ENCODE results near the gene NEDD4. TPM values are rescaled to one million over a fixed set of nuclear protein-coding genes. Genes with fewer than 3 reads are reported as not detected.
A peak's percentile ranks its signal among the peaks of the same experiment; 100 is the strongest.

Gene NEDD4
- 10 to 100 TPM; 19.2 to 35.1 (median 23.1) TPM for total RNA-seq

GRCh38 chr15:55993111-55993803, at the start of gene NEDD4:
TSS of gene NEDD4 (minus strand) at chr15:55993612. CDS start at chr15:55993555, 57 bp downstream.
- peak; percentile 94 for DNase-seq (ENCODE audit: extremely low spot score)
- peaks cover 3 to 34% (median 27%) of the 10 kb centered on the region in 4 donors for H3K4me1 ChIP-seq
- 1% methylated on average over 12 of the region's 83 CpGs for WGBS
- TF ChIP-seq CTCF (IDR thresholded peaks at IDR 0.05) (peak; percentile 39 to 71 (median 44)), POLR2AphosphoS5 (IDR thresholded peaks at IDR 0.05) (peak; percentile 63 to 83), POLR2A (IDR thresholded peaks at IDR 0.05; ENCODE audit: low read depth) (no peak)
- H3K36me3 ChIP-seq: no peaks in the 10 kb centered on the region
- H3K27ac ChIP-seq (replicated peaks in 1 of 4): peak within 1 kb of the TSS; percentile 92 to 97 (median 95)
- H3K9me3 ChIP-seq: no peaks in the 10 kb centered on the region
- intact Hi-C loops (cut with DNase I): loop anchor here (5.0 kb wide), 1 partner anchor 59 kb away; no protein-coding TSS in a partner anchor
- peak within 1 kb of the TSS; percentile 80 to 95 (median 84) for H3K4me3 ChIP-seq
- H3K27me3 ChIP-seq: no peaks in the 10 kb centered on the region

DNA sequence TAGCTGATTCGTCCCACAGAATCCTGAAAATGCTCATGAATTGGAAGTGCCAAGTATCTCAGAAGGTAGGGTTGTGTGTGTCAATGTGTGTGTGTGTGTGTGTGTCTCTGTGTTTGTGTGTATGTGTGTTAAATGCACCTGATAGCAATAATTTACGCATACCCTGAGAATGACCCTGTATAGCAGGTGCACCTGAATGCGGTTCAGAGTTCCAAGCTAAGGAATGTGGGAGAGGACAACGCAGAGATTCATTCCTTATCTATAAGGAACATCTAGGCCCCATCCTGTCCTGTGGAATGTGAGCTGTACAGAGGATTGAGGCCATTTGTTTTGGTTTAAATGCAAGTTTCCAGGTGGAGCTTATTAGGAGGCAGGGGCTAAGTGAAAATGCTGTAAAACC, 49.1 kb upstream of the NEDD4 start:
- 83% methylated on average over 4 of the region's 4 CpGs for WGBS
- DNase-seq (ENCODE audit: extremely low spot score): no peak
- Histone ChIP-seq H3K36me3 (no peaks in the 10 kb centered on the region), H3K27ac (replicated peaks in 1 of 4) (no peak overlapping the region), H3K4me3 (no peak overlapping the region), H3K4me1 (peaks cover 10 to 12% (median 12%) of the 10 kb centered on the region in 4 donors), H3K27me3 (no peaks in the 10 kb centered on the region), H3K9me3 (no peaks in the 10 kb centered on the region)
- no peak for TF ChIP-seq CTCF (IDR thresholded peaks at IDR 0.05)
- TF ChIP-seq POLR2AphosphoS5 (IDR thresholded peaks at IDR 0.05): no peak
- no peak for TF ChIP-seq EP300 (IDR thresholded peaks at IDR 0.05)
- intact Hi-C loops (cut with DNase I): no loop called here

DNA sequence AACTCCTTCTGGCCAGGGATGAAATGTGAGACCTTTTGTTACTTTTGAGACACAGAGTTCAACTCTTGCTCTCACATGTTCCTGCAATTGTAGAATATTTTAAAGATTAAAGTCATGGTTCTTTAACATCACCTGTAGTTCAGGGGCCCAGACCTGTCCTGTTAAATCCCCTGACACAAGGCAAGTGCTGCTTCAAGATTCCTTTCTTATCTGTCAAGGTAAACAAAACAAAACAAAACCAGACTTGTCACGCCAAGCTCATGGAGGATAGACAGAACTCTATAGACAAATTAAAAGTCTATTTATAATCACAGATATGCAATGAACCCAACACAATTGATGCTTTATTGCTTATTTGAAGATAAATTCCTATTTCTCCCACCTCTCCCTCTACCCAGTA, 48.6 kb upstream of the NEDD4 start:
- intact Hi-C loops (cut with DNase I): no loop called here
- Histone ChIP-seq H3K27me3 (no peaks in the 10 kb centered on the region), H3K4me3 (no peak overlapping the region), H3K36me3 (no peaks in the 10 kb centered on the region), H3K27ac (replicated peaks in 1 of 4) (no peak overlapping the region), H3K4me1 (peaks cover 10 to 12% (median 12%) of the 10 kb centered on the region in 4 donors), H3K9me3 (no peaks in the 10 kb centered on the region)
- 87% methylated on average over 1 of the region's 1 CpG for WGBS
- no peak for DNase-seq (ENCODE audit: extremely low spot score)
- TF ChIP-seq POLR2A (IDR thresholded peaks at IDR 0.05; ENCODE audit: low read depth) (no peak), POLR2AphosphoS5 (IDR thresholded peaks at IDR 0.05) (no peak), EP300 (IDR thresholded peaks at IDR 0.05) (no peak), CTCF (IDR thresholded peaks at IDR 0.05) (no peak)

- no peaks in the 10 kb centered on the region for H3K9me3 ChIP-seq
- WGBS: 42% methylated on average over 8 of the region's 8 CpGs
- intact Hi-C loops (cut with DNase I): no loop called here
- TF ChIP-seq CTCF (IDR thresholded peaks at IDR 0.05): no peak
- no peak for TF ChIP-seq POLR2A (IDR thresholded peaks at IDR 0.05; ENCODE audit: low read depth)
- TF ChIP-seq EP300 (IDR thresholded peaks at IDR 0.05): no peak
- peak; percentile 78 to 86 for TF ChIP-seq POLR2AphosphoS5 (IDR thresholded peaks at IDR 0.05)
- H3K27ac ChIP-seq (replicated peaks in 1 of 4): peak overlapping the region; percentile 44 to 60 (median 52)
- H3K36me3 ChIP-seq: no peaks in the 10 kb centered on the region
- no peak for DNase-seq (ENCODE audit: extremely low spot score)
- H3K4me1 ChIP-seq: peaks cover 10 to 12% (median 12%) of the 10 kb centered on the region in 4 donors
- H3K27me3 ChIP-seq: no peaks in the 10 kb centered on the region
- no peak overlapping the region for H3K4me3 ChIP-seq
These were observed 46.9 kb upstream of the NEDD4 start for GRCh38 chr15:56040081-56041035.

All from esophagus muscularis mucosa (tissue), 4 donors.